ENCODE data around the gene PTPN2. TPM values are rescaled to one million over a fixed set of nuclear protein-coding genes. Genes with fewer than 3 reads are reported as not detected.

Gene PTPN2
- total RNA-seq, 1 experiment from 2014 or later = 44.7 TPM

GRCh38 chr18:12852566-12853315 is 31.3 kb downstream of the PTPN2 start:
- ChIA-PET CTCF (no interaction called here), POLR2A (ENCODE audit: low non-redundant PET) (no interaction called here)
- Histone ChIP-seq H3K27ac (ENCODE audit: low read depth, low read length, poor library complexity, severe bottlenecking) (no peak overlapping the region), H3K4me1 (ENCODE audit: insufficient read depth, low read length, poor library complexity, severe bottlenecking) (no peaks in the 10 kb centered on the region), H3K36me3 (ENCODE audit: insufficient read depth, low read length, poor library complexity, severe bottlenecking) (no peaks in the 10 kb centered on the region), H3K4me3 (ENCODE audit: low read depth, low read length, poor library complexity, severe bottlenecking) (no peak overlapping the region), H3K27me3 (replicated peaks; ENCODE audit: insufficient read depth, low read depth, low read length, poor library complexity) (no peaks in the 10 kb centered on the region), H3K9me3 (ENCODE audit: low read depth, low read length, poor library complexity, severe bottlenecking) (no peaks in the 10 kb centered on the region)
- DNase-seq (ENCODE audit: low spot score) = no peak
- no TSS peak for BruUV-seq (replicated peaks)
- intact Hi-C loops (cut with micrococcal nuclease; ENCODE audit: unreplicated experiment) = no loop called here
- TF ChIP-seq CTCF (conservative IDR thresholded peaks at IDR 0.05; ENCODE audit: low read depth, low read length) = no peak
- no peak for TF ChIP-seq EZH2 (IDR thresholded peaks at IDR 0.05; ENCODE audit: borderline replicate concordance, low read depth, low read length, poor library complexity, severe bottlenecking)

DNA sequence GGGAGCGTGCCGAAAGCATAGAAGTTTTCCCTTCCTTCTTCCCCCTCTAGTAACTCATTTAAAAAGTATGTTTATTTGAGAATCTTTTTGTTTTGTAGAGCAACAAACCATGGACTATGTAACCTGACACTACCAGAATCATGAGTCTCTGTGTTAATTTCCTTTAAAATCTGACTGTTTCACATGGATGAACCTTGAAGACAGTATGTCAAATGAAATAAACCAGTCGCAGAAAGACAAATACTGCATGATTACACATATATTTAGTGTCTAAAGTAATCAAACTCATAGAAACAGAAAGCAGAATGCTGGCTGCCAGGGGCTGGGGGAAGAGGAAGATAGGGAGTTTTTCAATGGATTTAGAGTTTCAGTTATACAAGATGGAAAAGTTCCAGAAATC is 32.3 kb downstream of the PTPN2 start:
- Histone ChIP-seq H3K36me3 (ENCODE audit: insufficient read depth, low read length, poor library complexity, severe bottlenecking) (no peaks in the 10 kb centered on the region), H3K9me3 (ENCODE audit: low read depth, low read length, poor library complexity, severe bottlenecking) (no peaks in the 10 kb centered on the region), H3K27me3 (replicated peaks; ENCODE audit: insufficient read depth, low read depth, low read length, poor library complexity) (no peaks in the 10 kb centered on the region), H3K4me1 (ENCODE audit: insufficient read depth, low read length, poor library complexity, severe bottlenecking) (no peaks in the 10 kb centered on the region), H3K27ac (ENCODE audit: low read depth, low read length, poor library complexity, severe bottlenecking) (no peak overlapping the region), H3K4me3 (ENCODE audit: low read depth, low read length, poor library complexity, severe bottlenecking) (no peak overlapping the region)
- no TSS peak for BruUV-seq (replicated peaks)
- no peak for TF ChIP-seq CTCF (conservative IDR thresholded peaks at IDR 0.05; ENCODE audit: low read depth, low read length)
- TF ChIP-seq EZH2 (IDR thresholded peaks at IDR 0.05; ENCODE audit: borderline replicate concordance, low read depth, low read length, poor library complexity, severe bottlenecking) = no peak
- POLR2A ChIA-PET (ENCODE audit: low non-redundant PET) = no interaction called here
- DNase-seq (ENCODE audit: low spot score) = no peak
- CTCF ChIA-PET = no interaction called here
- intact Hi-C loops (cut with micrococcal nuclease; ENCODE audit: unreplicated experiment) = no loop called here

DNA sequence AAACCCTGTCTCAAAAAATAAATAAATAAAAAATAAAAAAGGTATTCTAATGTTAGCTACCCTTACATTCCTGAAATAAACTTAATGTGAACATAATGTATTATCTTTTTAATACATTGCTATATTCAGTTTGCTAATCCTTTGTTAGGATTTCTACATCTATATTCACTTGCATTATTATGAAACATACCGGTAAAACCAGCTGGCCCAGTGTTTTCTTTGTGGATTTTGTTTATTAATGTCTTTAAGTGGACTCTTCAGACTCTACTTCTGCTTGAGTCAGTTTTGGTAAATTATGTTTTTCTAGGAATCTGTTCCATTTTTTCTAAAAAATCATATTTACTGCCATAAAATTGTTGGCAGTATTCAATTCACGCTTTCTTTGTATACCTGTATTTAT is 34.5 kb downstream of the PTPN2 start:
- intact Hi-C loops (cut with micrococcal nuclease; ENCODE audit: unreplicated experiment) = loop anchor here (5.0 kb wide), 1 partner anchor 33 kb away; the partner anchor contains the start of gene PTPN2
- Histone ChIP-seq H3K9me3 (ENCODE audit: low read depth, low read length, poor library complexity, severe bottlenecking) (no peaks in the 10 kb centered on the region), H3K4me1 (ENCODE audit: insufficient read depth, low read length, poor library complexity, severe bottlenecking) (no peaks in the 10 kb centered on the region), H3K4me3 (ENCODE audit: low read depth, low read length, poor library complexity, severe bottlenecking) (no peak overlapping the region), H3K36me3 (ENCODE audit: insufficient read depth, low read length, poor library complexity, severe bottlenecking) (no peaks in the 10 kb centered on the region), H3K27me3 (replicated peaks; ENCODE audit: insufficient read depth, low read depth, low read length, poor library complexity) (no peaks in the 10 kb centered on the region), H3K27ac (ENCODE audit: low read depth, low read length, poor library complexity, severe bottlenecking) (no peak overlapping the region)
- no TSS peak for BruUV-seq (replicated peaks)
- ChIA-PET CTCF (no interaction called here), POLR2A (ENCODE audit: low non-redundant PET) (no interaction called here)
- DNase-seq (ENCODE audit: low spot score) = no peak
- TF ChIP-seq EZH2 (IDR thresholded peaks at IDR 0.05; ENCODE audit: borderline replicate concordance, low read depth, low read length, poor library complexity, severe bottlenecking) (no peak), CTCF (conservative IDR thresholded peaks at IDR 0.05; ENCODE audit: low read depth, low read length) (no peak)

All from A673 (cell line).